Right lobe of liver (tissue), 6 donors: ENCODE results near the gene SEPTIN3. TPM values are rescaled to one million over a fixed set of nuclear protein-coding genes. Genes with fewer than 3 reads are reported as not detected.

Source experiments
- ATAC-seq, 4 donors: fragments of 200-7000 bp; cut with Tn5 transposase; one replicate each; pipeline ENCODE4 v1.9.1; 2020; ENCODE audit warnings: mild to moderate bottlenecking in 4 of 4, moderate library complexity in 4 of 4
- DNase-seq, 3 donors: peaks; one replicate each; pipeline ENCODE4 v3.0.0-alpha.2; 2020
- H3K27ac ChIP-seq, 3 donors: fragments of 200-600 bp; one replicate each; pipeline ENCODE4 v1.8.0; 2022
- H3K27me3 ChIP-seq, 2 donors: fragments of 200-600 bp; one replicate each; pipeline ENCODE4 v1.8.0; 2022
- H3K36me3 ChIP-seq, 4 donors: fragments of 200-600 bp; sonication (generic) in 1 of 4; one replicate each; pipeline versions ENCODE4 v1.5.1 to v1.8.0; 2017 to 2022; ENCODE audit warnings: control low read depth in 1 of 4
- H3K4me1 ChIP-seq, 4 donors: fragments of 200-600 bp; sonication (generic) in 1 of 4; one replicate each; pipeline versions ENCODE4 v1.5.1 to v1.8.0; 2017 to 2022; ENCODE audit warnings: control low read depth in 1 of 4
- H3K4me3 ChIP-seq, 3 donors: fragments of 200-600 bp; one replicate each; pipeline ENCODE4 v1.8.0; 2022
- H3K9me3 ChIP-seq, 4 donors: fragments of 200-600 bp; sonication (generic) in 1 of 4; one replicate each; pipeline versions ENCODE4 v1.5.1 to v1.8.0; 2017 to 2022; ENCODE audit warnings: control low read depth in 1 of 4
- CTCF ChIP-seq, 4 donors: fragments of 200-600 bp in 3 of 4; fragments of 450-650 bp in 1 of 4; IDR thresholded peaks; one replicate each; pipeline versions ENCODE4 v1.5.1 to v1.8.0; 2016 to 2022; ENCODE audit warnings: antibody characterized with exemption in 4 of 4, mild to moderate bottlenecking in 2 of 4
- POLR2A ChIP-seq: fragments of 450-650 bp; IDR thresholded peaks from one replicate; pipeline ENCODE4 v1.6.1; 2017; ENCODE audit warnings: antibody characterized with exemption, mild to moderate bottlenecking
- WGBS: methylation state at CpG from one replicate; pipeline ENCODE4 v1.1.6; 2018; ENCODE audit warnings: low coverage, low lambda C conversion rate; ENCODE audit not compliant: insufficient coverage; ENCODE audit errors: missing lambda C conversion rate; 5-methylcytosine and 5-hydroxymethylcytosine counted together
- intact Hi-C, 2 donors: fragments of 100-400 bp; cut with DNase I; formaldehyde crosslinking; loops; one replicate each; pipeline versions ENCODE4 v1.11.2 to v1.14.1; 2022
- total RNA-seq, 6 experiments: library from RNA; depleted of rRNA in 2 of 6; stranded (reverse); fragments of >200 nt in 2 of 6; fragmentation: NEBNext Ultra II Directional in 3 of 6; extraction: Animal tissue kit (Norgen Biotek cat#: 25700) in 3 of 6; gene quantifications; one replicate each; pipeline versions ENCODE4 v1.1.0 to v1.2.4, GENCODE V29; 2016 to 2023
- donor health status: DM: no; HTN: yes; CAD: no.
- donor health status: DM: no; HTN: no; CAD: no.
- donor health status: DM: no; HTN: no; CAD: no.
- donor health status: DM: no; HTN: yes; CAD: no.
- donor health status: DM: no; HTN: yes; CAD: no.

Gene SEPTIN3
- total RNA-seq, 6 experiments from 2014 or later, result 0.06 to 0.16 (median 0.07) TPM; not detected in 3

GRCh38 chr22:41939981-41940831 is 29.0 kb upstream of the SEPTIN3 start:
- DNase-seq (no peak), ATAC-seq (peak in 1 of 4 donors; percentile 8)
- Histone ChIP-seq H3K9me3 (no peaks in the 10 kb centered on the region), H3K4me3 (no peak overlapping the region), H3K4me1 (no peaks in the 10 kb centered on the region), H3K36me3 (no peaks in the 10 kb centered on the region), H3K27ac (peak overlapping the region in 1 of 3 donors; percentile 8), H3K27me3 (no peaks in the 10 kb centered on the region)
- WGBS, result 79% methylated on average over 9 of the region's 13 CpGs
- intact Hi-C loops, result loop anchor here (5.0 to 10.0 kb wide), 3 partner anchors 113 to 195 kb away; no protein-coding TSS in a partner anchor
- TF ChIP-seq POLR2A (peak; percentile 20), CTCF (IDR thresholded peaks at IDR 0.05) (no peak)

- intact Hi-C loops, result loop anchor here (5.0 to 10.0 kb wide), 2 partner anchors 124 to 196 kb away; no protein-coding TSS in a partner anchor
- peaks cover 0 to 4% (median 0%) of the 10 kb centered on the region in 4 donors for H3K4me1 ChIP-seq
- H3K27me3 ChIP-seq, result no peaks in the 10 kb centered on the region
- WGBS, result 41% methylated on average over 6 of the region's 13 CpGs
- peak; percentile 79 to 85 (median 82) for DNase-seq
- peak overlapping the region in 1 of 3 donors; percentile 8 for H3K27ac ChIP-seq
- H3K4me3 ChIP-seq, result no peak overlapping the region
- no peaks in the 10 kb centered on the region for H3K9me3 ChIP-seq
- ATAC-seq, result peak; percentile 95 to 98 (median 96)
- no peaks in the 10 kb centered on the region for H3K36me3 ChIP-seq
- TF ChIP-seq CTCF (IDR thresholded peaks at IDR 0.05) (peak; percentile 90 to 97 (median 92)), POLR2A (no peak)
Measured at GRCh38 chr22:41940832-41941765, 28.1 kb upstream of the SEPTIN3 start.

- no peak for ATAC-seq
- TF ChIP-seq POLR2A, result no peak
- H3K4me1 ChIP-seq, result peaks cover 0 to 9% (median 0%) of the 10 kb centered on the region in 4 donors
- 65% methylated on average over 9 of the region's 9 CpGs for WGBS
- DNase-seq, result no peak
- H3K36me3 ChIP-seq, result no peaks in the 10 kb centered on the region
- no peak overlapping the region for H3K27ac ChIP-seq
- no peaks in the 10 kb centered on the region for H3K27me3 ChIP-seq
- no peaks in the 10 kb centered on the region for H3K9me3 ChIP-seq
- intact Hi-C loops, result loop anchor here (5.0 to 10.0 kb wide), 2 partner anchors 126 to 199 kb away; no protein-coding TSS in a partner anchor
- no peak overlapping the region for H3K4me3 ChIP-seq
Measured at GRCh38 chr22:41943661-41944209, 25.5 kb upstream of the SEPTIN3 start.

- intact Hi-C loops, result loop anchor here in 1 of 2 donors (10.0 kb wide), 1 partner anchor 202 kb away; no protein-coding TSS in a partner anchor
- Histone ChIP-seq H3K9me3 (no peaks in the 10 kb centered on the region), H3K27me3 (no peaks in the 10 kb centered on the region), H3K4me1 (peaks cover 0 to 9% (median 0%) of the 10 kb centered on the region in 4 donors), H3K27ac (no peak within 1 kb of the TSS), H3K36me3 (no peaks in the 10 kb centered on the region), H3K4me3 (peak within 1 kb of the TSS; percentile 55 to 79 (median 76))
- DNase-seq (peak; percentile 89 to 92 (median 90)), ATAC-seq (peak; percentile 97 to 98 (median 97))
- TF ChIP-seq POLR2A (no peak), CTCF (IDR thresholded peaks at IDR 0.05) (no peak)
- WGBS, result 2% methylated on average over 30 of the region's 56 CpGs
Measured at GRCh38 chr22:41946629-41947423, 22.4 kb upstream of the SEPTIN3 start, which contains the start of gene CENPM. Gene CENPM, minus strand, starts transcription at chr22:41947152. Its CDS starts 76 bp downstream, at chr22:41947076.
